Measurements from ENCODE around the gene HBS1L. TPM values are rescaled to one million over a fixed set of nuclear protein-coding genes. Genes with fewer than 3 reads are reported as not detected.

The HBS1L gene
- total RNA-seq, 5 donors from 2014 or later (not counting 1 experiment from before 2014, with no cell fraction given): 51.4 to 112 (median 69.7) TPM

DNA sequence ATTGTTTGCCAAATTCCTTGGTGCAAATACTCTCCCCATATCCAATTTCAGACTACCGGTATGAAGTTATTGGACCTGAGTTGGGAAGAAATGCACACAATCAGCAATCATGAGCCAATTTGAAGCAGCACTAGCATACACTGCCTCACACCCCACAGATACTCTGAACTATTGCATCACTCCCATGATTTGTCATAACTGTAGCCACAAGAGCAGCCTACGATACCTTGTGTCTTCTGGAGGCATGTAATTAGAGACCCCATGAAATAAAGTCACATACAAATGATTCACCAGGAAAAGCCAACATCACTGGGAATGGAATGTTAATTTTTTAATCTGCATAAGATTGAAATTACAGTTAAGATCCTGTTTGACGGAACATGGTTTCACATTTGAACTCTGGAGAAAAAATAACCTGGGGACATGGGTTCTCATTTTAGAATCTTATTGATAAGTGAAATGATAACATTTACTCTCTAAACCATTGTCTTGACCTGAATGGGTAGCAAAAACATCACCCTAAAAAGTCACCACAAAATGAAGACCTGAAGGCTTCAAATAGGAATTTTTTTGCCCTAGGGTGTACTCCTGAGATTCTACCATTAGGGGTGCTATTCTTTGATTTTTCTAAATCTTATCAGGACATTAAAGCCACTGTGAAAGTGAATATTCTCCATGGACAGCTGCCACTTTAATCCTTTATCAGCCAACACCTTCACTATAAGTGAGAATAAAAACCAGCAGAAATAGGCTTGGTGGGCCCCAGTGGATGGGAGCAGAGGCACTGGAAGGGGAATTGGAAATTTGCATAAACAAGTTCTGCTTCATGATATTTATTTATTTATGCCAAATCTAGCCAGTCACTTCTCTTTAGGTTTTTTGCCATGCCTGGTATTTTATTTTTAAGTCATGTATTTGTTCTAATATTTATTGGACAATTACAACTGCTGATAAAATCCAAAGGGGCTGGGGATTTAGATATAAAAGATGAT lies 34.5 kb upstream of the HBS1L start:
- H3K4me1 ChIP-seq (ENCODE audit: control insufficient read depth in 1 of 2, extremely low read depth in 1 of 2, insufficient read depth in 2 of 2, low read length in 2 of 2): peaks cover 27 to 45% of the 10 kb centered on the region in 2 experiments
- ATAC-seq (replicated peaks in 1 of 4) (peak; percentile 42 to 64 (median 61)), DNase-seq (peak in 3 of 35 experiments; percentile 3 to 57 (median 14))
- no peaks in the 10 kb centered on the region for H3K9me3 Mint-ChIP-seq
- H3K4me1 Mint-ChIP-seq: peaks cover 81 to 84% (median 82%) of the 10 kb centered on the region in 3 donors
- ChIA-PET CTCF (interaction anchor here (0.5 to 3.3 kb wide), 7 partner anchors 14 to 78 kb away, joined by 3 to 26 read pairs (median 6); partner anchors contain the start of gene HBS1L (in 1 of the 2)), POLR2A (interaction anchor here in 1 of 2 donors (0.6 kb wide), 1 partner anchor 39 kb away, joined by 4 read pairs; no protein-coding TSS in a partner anchor)
- peak overlapping the region in 1 of 2 donors; percentile 43 for H3K4me3 ChIP-seq (ENCODE audit: control insufficient read depth in 1 of 2, extremely low read depth in 1 of 2, low read length in 1 of 2)
- no CpG with 5 or more reads among the region's 3 CpGs for WGBS (ENCODE audit: insufficient coverage)
- H3K9me3 ChIP-seq: no peaks in the 10 kb centered on the region
- H3K27me3 Mint-ChIP-seq: no peaks in the 10 kb centered on the region
- no peaks in the 10 kb centered on the region for H3K36me3 Mint-ChIP-seq
- peak overlapping the region; percentile 63 to 76 (median 72) for H3K4me3 Mint-ChIP-seq
- H3K27me3 ChIP-seq (replicated peaks in 1 of 2; ENCODE audit: control insufficient read depth in 2 of 2, extremely low read depth in 1 of 2, insufficient read depth in 2 of 2, low read length in 1 of 2): no peaks in the 10 kb centered on the region
- peak overlapping the region; percentile 35 for H3K27ac ChIP-seq (ENCODE audit: low read length)
- H3K27ac Mint-ChIP-seq: peak overlapping the region; percentile 92 to 93
- no peaks in the 10 kb centered on the region for H3K36me3 ChIP-seq (ENCODE audit: control insufficient read depth in 2 of 2, extremely low read depth in 1 of 2, insufficient read depth in 1 of 2, low read length in 1 of 2)

DNA sequence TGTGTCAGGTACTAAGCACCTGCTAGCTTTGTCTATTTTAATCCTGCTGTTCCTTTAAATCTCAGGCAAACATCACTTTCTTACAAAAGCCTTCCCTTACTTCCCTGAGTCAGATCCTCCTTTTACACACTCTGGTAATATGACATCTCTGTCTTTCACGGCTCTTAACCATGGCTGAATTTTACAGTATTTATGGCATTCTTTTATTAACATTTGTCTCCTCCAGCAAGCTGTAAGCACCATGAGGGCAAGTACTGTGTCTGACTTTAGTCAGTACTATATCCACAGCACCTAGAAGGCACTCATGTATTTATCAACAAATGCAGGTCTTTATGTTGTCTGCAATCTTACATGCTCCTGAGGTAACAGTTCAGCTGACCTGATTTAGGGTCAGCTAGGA lies 33.7 kb upstream of the HBS1L start:
- DNase-seq (peak in 1 of 35 experiments; percentile 14), ATAC-seq (replicated peaks in 1 of 4) (no peak)
- Histone ChIP-seq H3K4me1 (ENCODE audit: control insufficient read depth in 1 of 2, extremely low read depth in 1 of 2, insufficient read depth in 2 of 2, low read length in 2 of 2) (peaks cover 24 to 38% of the 10 kb centered on the region in 2 experiments), H3K4me3 (ENCODE audit: control insufficient read depth in 1 of 2, extremely low read depth in 1 of 2, low read length in 1 of 2) (no peak overlapping the region), H3K36me3 (ENCODE audit: control insufficient read depth in 2 of 2, extremely low read depth in 1 of 2, insufficient read depth in 1 of 2, low read length in 1 of 2) (no peaks in the 10 kb centered on the region), H3K27me3 (replicated peaks in 1 of 2; ENCODE audit: control insufficient read depth in 2 of 2, extremely low read depth in 1 of 2, insufficient read depth in 2 of 2, low read length in 1 of 2) (no peaks in the 10 kb centered on the region), H3K9me3 (no peaks in the 10 kb centered on the region), H3K27ac (ENCODE audit: low read length) (peak overlapping the region; percentile 70)
- POLR2A ChIA-PET: interaction anchor here in 1 of 2 donors (0.6 to 3.2 kb wide), 4 partner anchors 14 to 819 kb away, joined by 4 to 16 read pairs (median 6); partner anchors contain the start of gene HBS1L
- CTCF ChIA-PET: interaction anchor here (0.6 to 3.3 kb wide), 11 partner anchors 12 to 843 kb away, joined by 3 to 26 read pairs (median 4); partner anchors contain the start of genes HBS1L (in 1 of the 2) and MYB (in 1 of the 2)
- peaks cover 73 to 79% (median 74%) of the 10 kb centered on the region in 3 donors for H3K4me1 Mint-ChIP-seq
- peaks cover 0 to under 1% (median 0%) of the 10 kb centered on the region in 3 donors for H3K9me3 Mint-ChIP-seq
- 71% methylated on average over 1 of the region's 1 CpG for WGBS (ENCODE audit: insufficient coverage)
- peak overlapping the region; percentile 48 to 76 (median 63) for H3K4me3 Mint-ChIP-seq
- H3K36me3 Mint-ChIP-seq: no peaks in the 10 kb centered on the region
- H3K27ac Mint-ChIP-seq: peak overlapping the region; percentile 92 to 93
- no peaks in the 10 kb centered on the region for H3K27me3 Mint-ChIP-seq

DNA sequence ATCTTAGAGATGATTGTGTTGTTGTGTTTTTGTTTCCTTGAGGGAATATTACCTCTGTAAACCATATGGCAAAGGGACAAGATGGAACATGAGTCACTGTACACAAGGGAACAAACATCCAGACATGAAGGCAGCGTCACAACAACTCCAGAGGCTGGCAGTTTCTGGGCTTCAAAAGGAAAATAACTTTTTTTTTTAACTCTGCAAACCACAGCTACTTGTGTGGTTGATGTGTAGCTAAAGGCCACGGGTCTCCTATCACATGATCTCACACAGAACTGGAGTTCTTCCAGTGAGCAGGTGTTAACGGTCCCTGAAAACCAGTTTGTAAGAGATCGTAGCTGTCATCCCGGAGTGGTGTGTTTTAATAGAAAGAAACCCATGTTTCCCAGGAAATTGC lies 33.2 kb upstream of the HBS1L start:
- Histone ChIP-seq H3K4me3 (ENCODE audit: control insufficient read depth in 1 of 2, extremely low read depth in 1 of 2, low read length in 1 of 2) (peak overlapping the region in 1 of 2 donors; percentile 11), H3K9me3 (no peaks in the 10 kb centered on the region), H3K27me3 (replicated peaks in 1 of 2; ENCODE audit: control insufficient read depth in 2 of 2, extremely low read depth in 1 of 2, insufficient read depth in 2 of 2, low read length in 1 of 2) (no peaks in the 10 kb centered on the region), H3K36me3 (ENCODE audit: control insufficient read depth in 2 of 2, extremely low read depth in 1 of 2, insufficient read depth in 1 of 2, low read length in 1 of 2) (no peaks in the 10 kb centered on the region), H3K4me1 (ENCODE audit: control insufficient read depth in 1 of 2, extremely low read depth in 1 of 2, insufficient read depth in 2 of 2, low read length in 2 of 2) (peaks cover 22 to 38% of the 10 kb centered on the region in 2 experiments), H3K27ac (ENCODE audit: low read length) (peak overlapping the region; percentile 70)
- Mint-ChIP-seq H3K27me3 (no peaks in the 10 kb centered on the region), H3K36me3 (no peaks in the 10 kb centered on the region), H3K27ac (peak overlapping the region; percentile 92 to 93), H3K4me3 (peak overlapping the region; percentile 46 to 76 (median 48)), H3K4me1 (peaks cover 68 to 74% (median 71%) of the 10 kb centered on the region in 3 donors), H3K9me3 (peaks cover 0 to 5% (median 1%) of the 10 kb centered on the region in 3 donors)
- WGBS (ENCODE audit: insufficient coverage): no CpG with 5 or more reads among the region's 5 CpGs
- CTCF ChIA-PET: interaction anchor here (0.5 to 3.5 kb wide), 17 partner anchors 12 to 1249 kb away, joined by 3 to 26 read pairs (median 3); partner anchors contain the start of genes HBS1L (in 1 of the 2) and MYB (in 1 of the 2)
- ATAC-seq (replicated peaks in 1 of 4): peak; percentile 65 to 84 (median 81)
- DNase-seq: peak in 31 of 35 experiments; percentile 7 to 73 (median 34)
- POLR2A ChIA-PET: interaction anchor here (0.5 to 3.2 kb wide), 6 partner anchors 15 to 1044 kb away, joined by 3 to 16 read pairs (median 4); partner anchors contain the start of gene HBS1L (in 1 of the 2)

DNA sequence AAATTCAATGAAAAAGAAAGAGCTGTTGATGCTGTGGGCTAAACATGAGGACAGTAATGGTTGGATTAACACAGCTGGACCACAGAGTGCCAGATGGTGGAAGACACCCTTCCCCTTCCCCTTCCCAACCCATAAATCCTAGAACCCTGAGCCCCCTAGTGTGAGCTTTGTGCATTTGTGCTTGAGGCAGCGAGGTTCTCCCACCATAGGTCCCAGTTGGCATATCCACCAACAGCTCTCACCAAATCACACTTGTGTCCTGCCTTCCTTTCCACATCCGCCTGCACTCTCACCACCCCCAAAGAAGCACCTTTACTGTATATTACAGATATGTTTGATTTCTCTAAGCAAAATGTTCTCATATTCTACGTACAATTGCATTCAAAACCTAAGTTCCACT lies 32.8 kb upstream of the HBS1L start:
- no peaks in the 10 kb centered on the region for H3K27me3 ChIP-seq (replicated peaks in 1 of 2; ENCODE audit: control insufficient read depth in 2 of 2, extremely low read depth in 1 of 2, insufficient read depth in 2 of 2, low read length in 1 of 2)
- Mint-ChIP-seq H3K4me3 (peak overlapping the region; percentile 46 to 76 (median 48)), H3K27me3 (no peaks in the 10 kb centered on the region), H3K9me3 (peaks cover 0 to 7% (median 2%) of the 10 kb centered on the region in 3 donors), H3K27ac (peak overlapping the region; percentile 92 to 93), H3K36me3 (no peaks in the 10 kb centered on the region), H3K4me1 (peaks cover 64 to 70% (median 67%) of the 10 kb centered on the region in 3 donors)
- WGBS (ENCODE audit: insufficient coverage): no CpG with 5 or more reads among the region's 3 CpGs
- ATAC-seq (replicated peaks in 1 of 4) (peak; percentile 20 to 53 (median 51)), DNase-seq (peak in 19 of 35 experiments; percentile 12 to 48 (median 24))
- CTCF ChIA-PET: interaction anchor here (0.5 to 3.5 kb wide), 15 partner anchors 11 to 1248 kb away, joined by 3 to 26 read pairs (median 4); partner anchors contain the start of gene HBS1L (in 1 of the 2)
- POLR2A ChIA-PET: interaction anchor here (0.5 to 3.2 kb wide), 7 partner anchors 17 to 1044 kb away, joined by 3 to 16 read pairs (median 3); partner anchors contain the start of gene HBS1L (in 1 of the 2)
- no peaks in the 10 kb centered on the region for H3K36me3 ChIP-seq (ENCODE audit: control insufficient read depth in 2 of 2, extremely low read depth in 1 of 2, insufficient read depth in 1 of 2, low read length in 1 of 2)
- H3K9me3 ChIP-seq: no peaks in the 10 kb centered on the region
- peaks cover 22 to 38% of the 10 kb centered on the region in 2 experiments for H3K4me1 ChIP-seq (ENCODE audit: control insufficient read depth in 1 of 2, extremely low read depth in 1 of 2, insufficient read depth in 2 of 2, low read length in 2 of 2)
- H3K4me3 ChIP-seq (ENCODE audit: control insufficient read depth in 1 of 2, extremely low read depth in 1 of 2, low read length in 1 of 2): peak overlapping the region in 1 of 2 donors; percentile 11
- H3K27ac ChIP-seq (ENCODE audit: low read length): peak overlapping the region; percentile 70

DNA sequence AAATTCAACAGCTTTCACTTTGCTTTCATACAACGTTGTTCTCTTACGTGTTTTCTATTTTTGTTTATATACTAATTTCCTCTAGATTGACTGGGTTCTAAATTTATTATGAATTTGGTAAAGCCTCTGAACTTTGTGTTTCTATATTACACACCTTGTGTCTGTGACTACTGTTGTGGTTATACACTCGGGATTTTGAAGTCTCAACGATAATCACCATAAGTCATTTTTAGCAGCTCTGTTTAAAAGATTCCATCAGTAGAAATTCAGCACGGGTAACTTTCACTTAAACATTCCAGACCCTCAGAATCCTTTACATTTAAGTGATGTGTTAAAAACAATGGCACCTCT lies 31.8 kb upstream of the HBS1L start:
- POLR2A ChIA-PET: interaction anchor here (0.5 to 3.2 kb wide), 9 partner anchors 17 to 325 kb away, joined by 3 to 16 read pairs (median 4); partner anchors contain the start of gene HBS1L (in 2 of the 2)
- peak overlapping the region; percentile 70 for H3K27ac ChIP-seq (ENCODE audit: low read length)

More for the DNA sequence above, 31.8 kb upstream of the HBS1L start:
- DNase-seq: peak in 1 of 35 experiments; percentile 18
- H3K9me3 ChIP-seq: no peaks in the 10 kb centered on the region
- H3K4me1 ChIP-seq (ENCODE audit: control insufficient read depth in 1 of 2, extremely low read depth in 1 of 2, insufficient read depth in 2 of 2, low read length in 2 of 2): peaks cover 22 to 38% of the 10 kb centered on the region in 2 experiments
- H3K4me1 Mint-ChIP-seq: peaks cover 61 to 67% (median 62%) of the 10 kb centered on the region in 3 donors
- no peaks in the 10 kb centered on the region for H3K27me3 ChIP-seq (replicated peaks in 1 of 2; ENCODE audit: control insufficient read depth in 2 of 2, extremely low read depth in 1 of 2, insufficient read depth in 2 of 2, low read length in 1 of 2)
- H3K36me3 ChIP-seq (ENCODE audit: control insufficient read depth in 2 of 2, extremely low read depth in 1 of 2, insufficient read depth in 1 of 2, low read length in 1 of 2): no peaks in the 10 kb centered on the region
- peak overlapping the region; percentile 57 to 76 (median 71) for H3K4me3 Mint-ChIP-seq
- WGBS (ENCODE audit: insufficient coverage): no CpG with 5 or more reads among the region's 5 CpGs
- peaks cover 6% of the 10 kb centered on the region for H3K36me3 Mint-ChIP-seq
- H3K4me3 ChIP-seq (ENCODE audit: control insufficient read depth in 1 of 2, extremely low read depth in 1 of 2, low read length in 1 of 2): peak overlapping the region in 1 of 2 donors; percentile 0
- peaks cover 0 to 13% (median 8%) of the 10 kb centered on the region in 3 donors for H3K9me3 Mint-ChIP-seq
- no peaks in the 10 kb centered on the region for H3K27me3 Mint-ChIP-seq
- ATAC-seq (replicated peaks in 1 of 4): no peak
- CTCF ChIA-PET: interaction anchor here (1.1 to 3.5 kb wide), 10 partner anchors 10 to 98 kb away, joined by 3 to 26 read pairs (median 4); partner anchors contain the start of gene HBS1L (in 1 of the 2)
- peak overlapping the region; percentile 92 to 93 for H3K27ac Mint-ChIP-seq

Data from T-cell (primary cell).